Stomach (tissue), 9 donors: ENCODE results near the gene BANP. TPM values are rescaled to one million over a fixed set of nuclear protein-coding genes. Genes with fewer than 3 reads are reported as not detected.

Source experiments
- DNase-seq, 2 donors: peaks; one replicate each; pipeline versions ENCODE4 v3.0.0 to v3.0.0-alpha.2; 2013 to 2019
- H3K27ac ChIP-seq, 5 donors: fragments of 200-600 bp in 4 of 5; sonication (generic) in 4 of 5; one replicate each; pipeline ENCODE4 v1.5.1; 2013 to 2019; ENCODE audit warnings: mild to moderate bottlenecking in 1 of 5, moderate library complexity in 1 of 5
- H3K27me3 ChIP-seq, 3 donors: fragments of 200-600 bp; sonication (generic); one replicate each; pipeline ENCODE4 v1.5.1; 2017 to 2019; ENCODE audit warnings: mixed run types in 1 of 3
- H3K36me3 ChIP-seq, 4 donors: fragments of 200-600 bp; sonication (generic); 1 replicate in 3 of 4; 2 replicates in 1 of 4; pipeline ENCODE4 v1.5.1; 2016 to 2019
- H3K4me1 ChIP-seq, 4 donors: fragments of 200-600 bp; sonication (generic); one replicate each; pipeline ENCODE4 v1.5.1; 2016 to 2019
- H3K4me3 ChIP-seq, 4 donors: fragments of 200-600 bp; sonication (generic) in 3 of 4; one replicate each; pipeline ENCODE4 v1.5.1; 2016 to 2019; ENCODE audit warnings: mild to moderate bottlenecking in 1 of 4
- H3K9me3 ChIP-seq, 4 donors: fragments of 200-600 bp; sonication (generic); one replicate each; pipeline ENCODE4 v1.5.1; 2016 to 2019
- CTCF ChIP-seq, 7 experiments: fragments of 450-650 bp in 4 of 7; fragments of 200-600 bp in 3 of 7; sonication (generic) in 3 of 7; IDR thresholded peaks; one replicate each; pipeline ENCODE4 v1.5.1; 2016 to 2019; ENCODE audit warnings: antibody characterized with exemption in 7 of 7, control low read depth in 2 of 7, mild to moderate bottlenecking in 1 of 7
- EP300 ChIP-seq: sonication (generic); formaldehyde crosslinking; IDR thresholded peaks from one replicate; pipeline ENCODE4 v1.6.1; 2017; ENCODE audit warnings: antibody characterized with exemption
- POLR2A ChIP-seq, 4 donors: fragments of 450-650 bp; IDR thresholded peaks; one replicate each; pipeline ENCODE4 v1.6.1; 2016; ENCODE audit warnings: antibody characterized with exemption in 4 of 4, control low read depth in 2 of 4, mild to moderate bottlenecking in 1 of 4, moderate library complexity in 1 of 4
- POLR2AphosphoS5 ChIP-seq, 3 donors: sonication (generic); formaldehyde crosslinking; IDR thresholded peaks; one replicate each; pipeline ENCODE4 v1.6.1; 2016; ENCODE audit warnings: antibody characterized with exemption in 3 of 3
- WGBS, 5 donors: extraction: QIAGEN DNeasy Blood & Tissue Kit in 3 of 5; methylation state at CpG; one replicate each; pipeline versions ENCODE4 v1.1.5 to v1.1.7; 2013 to 2018; 5-methylcytosine and 5-hydroxymethylcytosine counted together
- intact Hi-C: fragments of 100-400 bp; cut with DNase I; formaldehyde crosslinking; loops from one replicate; pipeline ENCODE4 v1.15.1; 2023; ENCODE audit warnings: low total_unique reads
- polyA plus RNA-seq, 3 donors: library from polyadenylated mRNA; stranded (reverse); fragments of 200-250 nt; gene quantifications; one replicate each; pipeline ENCODE4 v1.2.3, GENCODE V29; 2013
- total RNA-seq, 5 donors: library from RNA; depleted of rRNA; stranded (reverse); fragments of >200 nt; gene quantifications; one replicate each; pipeline versions ENCODE4 v1.1.0 to v1.2.3, GENCODE V29; 2014 to 2016
- donor health status: healthy with polysubstance abuse.
- donor health status: Bipolar disorder and iron deficiency.
- donor health status: healthy.

The BANP gene
- total and polyA plus RNA-seq, 8 donors, result 6.0 to 144 (median 18.3) TPM

GRCh38 chr16:88071908-88072307 is 120.7 kb downstream of the BANP start:
- Histone ChIP-seq H3K27me3 (no peaks in the 10 kb centered on the region), H3K36me3 (peaks cover 25 to 90% (median 85%) of the 10 kb centered on the region in 4 donors), H3K4me1 (peaks cover 0 to 5% (median 0%) of the 10 kb centered on the region in 4 donors), H3K4me3 (no peak overlapping the region), H3K9me3 (no peaks in the 10 kb centered on the region), H3K27ac (no peak overlapping the region)
- 91 to 95% (median 94%) methylated on average over 15 to 33 of the region's 33 CpGs for WGBS, 5 donors
- intact Hi-C loops, result no loop called here
- no peak for TF ChIP-seq POLR2AphosphoS5 (IDR thresholded peaks at IDR 0.05)
- no peak for TF ChIP-seq POLR2A (IDR thresholded peaks at IDR 0.05)
- TF ChIP-seq EP300, result no peak
- TF ChIP-seq CTCF (IDR thresholded peaks at IDR 0.05), result no peak
- DNase-seq, result no peak

- H3K9me3 ChIP-seq, result no peaks in the 10 kb centered on the region
- no peaks in the 10 kb centered on the region for H3K27me3 ChIP-seq
- H3K36me3 ChIP-seq, result peaks cover 30 to 92% (median 85%) of the 10 kb centered on the region in 4 donors
- intact Hi-C loops, result no loop called here
- 86 to 94% (median 89%) methylated on average over 6 to 23 of the region's 23 CpGs for WGBS, 5 donors
- H3K4me1 ChIP-seq, result peaks cover 0 to 12% (median 0%) of the 10 kb centered on the region in 4 donors
- no peak for TF ChIP-seq POLR2A (IDR thresholded peaks at IDR 0.05)
- no peak for TF ChIP-seq POLR2AphosphoS5 (IDR thresholded peaks at IDR 0.05)
- no peak for TF ChIP-seq EP300
- TF ChIP-seq CTCF (IDR thresholded peaks at IDR 0.05), result no peak
- DNase-seq, result no peak
- H3K27ac ChIP-seq, result no peak overlapping the region
- H3K4me3 ChIP-seq, result no peak overlapping the region
These were observed 121.4 kb downstream of the BANP start for GRCh38 chr16:88072571-88073001.

GRCh38 chr16:88073201-88073721 is 122.0 kb downstream of the BANP start:
- Histone ChIP-seq H3K4me3 (no peak overlapping the region), H3K4me1 (peaks cover 0 to 12% (median 0%) of the 10 kb centered on the region in 4 donors), H3K9me3 (no peaks in the 10 kb centered on the region), H3K27me3 (no peaks in the 10 kb centered on the region), H3K36me3 (peaks cover 36 to 92% (median 88%) of the 10 kb centered on the region in 4 donors), H3K27ac (no peak overlapping the region)
- intact Hi-C loops, result no loop called here
- DNase-seq, result no peak
- no peak for TF ChIP-seq EP300
- no peak for TF ChIP-seq POLR2A (IDR thresholded peaks at IDR 0.05)
- TF ChIP-seq CTCF (IDR thresholded peaks at IDR 0.05), result no peak
- no peak for TF ChIP-seq POLR2AphosphoS5 (IDR thresholded peaks at IDR 0.05)
- WGBS, 5 donors, result 87 to 93% (median 89%) methylated on average over 35 to 36 of the region's 36 CpGs

GRCh38 chr16:88074041-88074440 is 122.8 kb downstream of the BANP start:
- H3K36me3 ChIP-seq, result peaks cover 38 to 93% (median 91%) of the 10 kb centered on the region in 4 donors
- 93 to 98% (median 96%) methylated on average over 5 to 6 of the region's 6 CpGs for WGBS, 5 donors
- H3K27ac ChIP-seq, result no peak overlapping the region
- no peak overlapping the region for H3K4me3 ChIP-seq
- H3K27me3 ChIP-seq, result no peaks in the 10 kb centered on the region
- intact Hi-C loops, result no loop called here
- H3K4me1 ChIP-seq, result peaks cover 0 to 12% (median 0%) of the 10 kb centered on the region in 4 donors
- no peaks in the 10 kb centered on the region for H3K9me3 ChIP-seq
- no peak for DNase-seq
- no peak for TF ChIP-seq POLR2A (IDR thresholded peaks at IDR 0.05)
- TF ChIP-seq EP300, result no peak
- no peak for TF ChIP-seq POLR2AphosphoS5 (IDR thresholded peaks at IDR 0.05)
- TF ChIP-seq CTCF (IDR thresholded peaks at IDR 0.05), result no peak
